Measurements from ENCODE around the gene RIPPLY1. TPM values are rescaled to one million over a fixed set of nuclear protein-coding genes. Genes with fewer than 3 reads are reported as not detected.

Gene RIPPLY1, protein sequence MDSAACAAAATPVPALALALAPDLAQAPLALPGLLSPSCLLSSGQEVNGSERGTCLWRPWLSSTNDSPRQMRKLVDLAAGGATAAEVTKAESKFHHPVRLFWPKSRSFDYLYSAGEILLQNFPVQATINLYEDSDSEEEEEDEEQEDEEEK
- total RNA-seq, result not detected
- total RNA-seq (2013), result not detected
- 0 to 0.07 (median 0) reads per million in 29 experiments for total RNA-seq

DNA sequence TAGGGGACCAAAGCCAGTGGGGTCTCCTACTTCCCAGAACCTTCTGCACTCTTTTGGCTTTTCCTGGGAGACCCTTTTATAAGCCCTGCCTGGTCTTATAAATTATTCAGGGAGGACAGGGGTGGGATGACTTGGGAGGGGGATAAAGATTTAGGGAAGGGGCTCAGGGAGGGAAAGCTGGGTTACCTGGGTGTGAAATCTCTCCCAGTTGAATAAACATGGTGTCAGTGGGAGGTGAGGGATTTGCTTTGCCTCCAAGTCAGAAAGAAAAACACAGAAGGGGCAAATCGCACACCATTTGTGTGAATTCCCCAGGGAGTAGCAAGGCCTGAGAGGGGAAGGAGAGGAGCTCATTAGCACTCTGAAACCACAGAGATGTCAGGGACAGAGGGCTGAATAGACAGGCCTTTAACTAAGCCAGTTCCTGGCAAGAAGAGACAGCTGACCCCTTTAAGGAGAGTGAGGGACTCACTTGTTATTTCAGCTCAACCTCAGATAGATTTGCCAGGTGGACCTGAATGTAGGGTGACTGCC, at the start of gene RIPPLY1:
Gene RIPPLY1, minus strand, starts transcription at position 51 of the 534 bp plus-strand sequence. CDS start 54 bp downstream, outside the sequence.
- WGBS (ENCODE audit: insufficient coverage), result 100% methylated on average over 1 of the region's 1 CpG
- ATAC-seq (replicated peaks in 1 of 4), result no peak
- H3K4me3 Mint-ChIP-seq, result no peak within 1 kb of the TSS
- Histone ChIP-seq H3K4me1 (ENCODE audit: control insufficient read depth in 1 of 2, extremely low read depth in 1 of 2, insufficient read depth in 2 of 2, low read length in 2 of 2) (no peaks in the 10 kb centered on the region), H3K27me3 (replicated peaks in 1 of 2; ENCODE audit: control insufficient read depth in 2 of 2, extremely low read depth in 1 of 2, insufficient read depth in 2 of 2, low read length in 1 of 2) (no peaks in the 10 kb centered on the region), H3K9me3 (no peaks in the 10 kb centered on the region), H3K36me3 (ENCODE audit: control insufficient read depth in 2 of 2, extremely low read depth in 1 of 2, insufficient read depth in 1 of 2, low read length in 1 of 2) (no peaks in the 10 kb centered on the region), H3K27ac (ENCODE audit: low read length) (no peak within 1 kb of the TSS), H3K4me3 (ENCODE audit: control insufficient read depth in 1 of 2, extremely low read depth in 1 of 2, low read length in 1 of 2) (no peak within 1 kb of the TSS)
- DNase-seq, result no peak
- ChIA-PET CTCF (interaction anchor here (0.7 to 1.0 kb wide), 3 partner anchors 9 to 29 kb away, joined by 3 to 4 read pairs (median 3); no protein-coding TSS in a partner anchor), POLR2A (no interaction called here)
- no peaks in the 10 kb centered on the region for H3K36me3 Mint-ChIP-seq
- H3K27ac Mint-ChIP-seq, result no peak within 1 kb of the TSS
- no peaks in the 10 kb centered on the region for H3K9me3 Mint-ChIP-seq
- H3K27me3 Mint-ChIP-seq, result peaks cover 0 to 3% of the 10 kb centered on the region in 2 donors
- H3K4me1 Mint-ChIP-seq, result no peaks in the 10 kb centered on the region

DNA sequence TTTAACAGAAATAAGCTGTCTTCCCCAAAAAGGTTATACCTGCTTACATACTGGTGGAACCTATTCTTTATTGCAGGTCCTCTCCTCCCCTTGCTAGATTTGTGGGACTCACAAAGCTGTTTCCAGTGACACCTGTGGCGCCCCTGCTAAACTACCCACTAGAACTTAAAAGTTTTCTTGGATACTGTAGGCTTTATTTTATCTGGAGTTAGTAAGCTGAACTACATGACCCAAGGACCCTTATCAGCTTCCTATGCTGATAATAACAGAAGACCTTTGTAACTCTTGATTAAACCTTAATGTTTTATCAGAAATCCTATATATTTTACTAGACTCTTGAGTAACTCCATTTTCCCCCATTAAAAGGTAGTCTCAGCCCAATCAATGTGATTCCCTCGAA, 49.4 kb upstream of the RIPPLY1 start:
- no CpG with 5 or more reads among the region's 2 CpGs for WGBS (ENCODE audit: insufficient coverage)
- H3K4me3 Mint-ChIP-seq, result no peak overlapping the region

DNA sequence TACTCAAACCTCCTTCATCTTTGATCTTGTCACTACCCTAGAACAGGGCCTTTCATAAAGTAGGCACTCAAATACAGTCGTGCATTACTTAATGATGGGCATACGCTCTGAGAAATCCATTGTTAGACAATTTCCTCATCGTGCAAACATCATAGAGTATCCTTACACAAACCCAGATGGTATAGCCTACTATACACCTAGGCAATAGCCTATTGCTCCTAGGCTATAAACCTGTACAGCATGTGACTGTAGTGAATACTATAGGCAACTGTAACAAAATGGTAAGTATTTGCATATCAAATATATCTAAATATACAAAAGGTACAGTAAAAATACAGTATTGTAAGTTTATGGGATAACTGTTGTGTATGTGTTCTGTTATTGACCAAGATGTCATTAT, 48.9 kb upstream of the RIPPLY1 start:
- Mint-ChIP-seq H3K4me3 (no peak overlapping the region), H3K27me3 (peaks cover 0 to 15% of the 10 kb centered on the region in 2 donors), H3K27ac (no peak overlapping the region), H3K9me3 (no peaks in the 10 kb centered on the region), H3K36me3 (peaks cover 18% of the 10 kb centered on the region), H3K4me1 (no peaks in the 10 kb centered on the region)
- WGBS (ENCODE audit: insufficient coverage), result no CpG with 5 or more reads among the region's 3 CpGs
- no peaks in the 10 kb centered on the region for H3K27me3 ChIP-seq (replicated peaks in 1 of 2; ENCODE audit: control insufficient read depth in 2 of 2, extremely low read depth in 1 of 2, insufficient read depth in 2 of 2, low read length in 1 of 2)
- H3K4me3 ChIP-seq (ENCODE audit: control insufficient read depth in 1 of 2, extremely low read depth in 1 of 2, low read length in 1 of 2), result no peak overlapping the region
- ATAC-seq (replicated peaks in 1 of 4) (no peak), DNase-seq (no peak)
- no peaks in the 10 kb centered on the region for H3K4me1 ChIP-seq (ENCODE audit: control insufficient read depth in 1 of 2, extremely low read depth in 1 of 2, insufficient read depth in 2 of 2, low read length in 2 of 2)
- CTCF ChIA-PET, result interaction anchor here in 1 of 2 donors (0.6 kb wide), 1 partner anchor 72 kb away, joined by 5 read pairs; no protein-coding TSS in a partner anchor
- no peaks in the 10 kb centered on the region for H3K9me3 ChIP-seq
- H3K27ac ChIP-seq (ENCODE audit: low read length), result no peak overlapping the region
- H3K36me3 ChIP-seq (ENCODE audit: control insufficient read depth in 2 of 2, extremely low read depth in 1 of 2, insufficient read depth in 1 of 2, low read length in 1 of 2), result peaks cover 0 to 2% of the 10 kb centered on the region in 2 donors
- POLR2A ChIA-PET, result no interaction called here

More for the DNA sequence above, 49.4 kb upstream of the RIPPLY1 start:
- CTCF ChIA-PET, result interaction anchor here in 1 of 2 donors (0.6 to 1.1 kb wide), 2 partner anchors 52 to 73 kb away, joined by 3 to 5 read pairs; no protein-coding TSS in a partner anchor
- no peaks in the 10 kb centered on the region for H3K4me1 Mint-ChIP-seq
- peaks cover 0 to 15% of the 10 kb centered on the region in 2 donors for H3K27me3 Mint-ChIP-seq
- Histone ChIP-seq H3K27ac (ENCODE audit: low read length) (no peak overlapping the region), H3K4me3 (ENCODE audit: control insufficient read depth in 1 of 2, extremely low read depth in 1 of 2, low read length in 1 of 2) (no peak overlapping the region), H3K27me3 (replicated peaks in 1 of 2; ENCODE audit: control insufficient read depth in 2 of 2, extremely low read depth in 1 of 2, insufficient read depth in 2 of 2, low read length in 1 of 2) (no peaks in the 10 kb centered on the region), H3K4me1 (ENCODE audit: control insufficient read depth in 1 of 2, extremely low read depth in 1 of 2, insufficient read depth in 2 of 2, low read length in 2 of 2) (no peaks in the 10 kb centered on the region), H3K9me3 (no peaks in the 10 kb centered on the region), H3K36me3 (ENCODE audit: control insufficient read depth in 2 of 2, extremely low read depth in 1 of 2, insufficient read depth in 1 of 2, low read length in 1 of 2) (peaks cover 0 to 2% of the 10 kb centered on the region in 2 donors)
- peaks cover 18% of the 10 kb centered on the region for H3K36me3 Mint-ChIP-seq
- no peaks in the 10 kb centered on the region for H3K9me3 Mint-ChIP-seq
- DNase-seq, result no peak
- H3K27ac Mint-ChIP-seq, result no peak overlapping the region
- ATAC-seq (replicated peaks in 1 of 4), result no peak
- POLR2A ChIA-PET, result no interaction called here

DNA sequence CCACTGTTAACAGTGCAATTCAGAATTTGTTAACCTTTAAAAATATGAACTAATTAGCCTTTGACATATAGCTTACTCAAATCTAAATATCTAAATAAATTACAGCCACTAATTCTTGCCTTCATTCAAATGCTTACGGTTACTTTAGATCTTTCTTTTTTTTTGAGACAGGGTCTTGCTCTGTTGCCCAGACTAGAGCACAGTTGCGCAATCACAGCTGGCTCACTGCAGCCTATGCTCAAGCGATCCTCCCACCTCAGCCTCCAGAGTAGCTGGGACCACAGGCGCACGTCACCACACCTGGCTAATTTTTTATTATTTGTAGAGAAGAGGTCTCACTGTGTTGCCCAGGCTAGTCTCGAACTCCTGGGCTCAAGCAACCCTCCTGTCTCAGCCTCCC, 48.1 kb upstream of the RIPPLY1 start:
- Histone ChIP-seq H3K27me3 (replicated peaks in 1 of 2; ENCODE audit: control insufficient read depth in 2 of 2, extremely low read depth in 1 of 2, insufficient read depth in 2 of 2, low read length in 1 of 2) (no peaks in the 10 kb centered on the region), H3K4me1 (ENCODE audit: control insufficient read depth in 1 of 2, extremely low read depth in 1 of 2, insufficient read depth in 2 of 2, low read length in 2 of 2) (no peaks in the 10 kb centered on the region), H3K4me3 (ENCODE audit: control insufficient read depth in 1 of 2, extremely low read depth in 1 of 2, low read length in 1 of 2) (no peak overlapping the region), H3K9me3 (no peaks in the 10 kb centered on the region), H3K36me3 (ENCODE audit: control insufficient read depth in 2 of 2, extremely low read depth in 1 of 2, insufficient read depth in 1 of 2, low read length in 1 of 2) (peaks cover 0 to under 1% of the 10 kb centered on the region in 2 donors), H3K27ac (ENCODE audit: low read length) (no peak overlapping the region)
- H3K4me1 Mint-ChIP-seq, result no peaks in the 10 kb centered on the region
- peaks cover 18% of the 10 kb centered on the region for H3K36me3 Mint-ChIP-seq
- peaks cover 0 to 15% of the 10 kb centered on the region in 2 donors for H3K27me3 Mint-ChIP-seq
- H3K27ac Mint-ChIP-seq, result no peak overlapping the region
- H3K4me3 Mint-ChIP-seq, result no peak overlapping the region
- no peaks in the 10 kb centered on the region for H3K9me3 Mint-ChIP-seq
- ATAC-seq (replicated peaks in 1 of 4) (no peak), DNase-seq (no peak)
- CTCF ChIA-PET, result interaction anchor here in 1 of 2 donors (0.6 kb wide), 1 partner anchor 10 kb away, joined by 5 read pairs; no protein-coding TSS in a partner anchor
- 100% methylated on average over 1 of the region's 6 CpGs for WGBS (ENCODE audit: insufficient coverage)
- POLR2A ChIA-PET, result no interaction called here

DNA sequence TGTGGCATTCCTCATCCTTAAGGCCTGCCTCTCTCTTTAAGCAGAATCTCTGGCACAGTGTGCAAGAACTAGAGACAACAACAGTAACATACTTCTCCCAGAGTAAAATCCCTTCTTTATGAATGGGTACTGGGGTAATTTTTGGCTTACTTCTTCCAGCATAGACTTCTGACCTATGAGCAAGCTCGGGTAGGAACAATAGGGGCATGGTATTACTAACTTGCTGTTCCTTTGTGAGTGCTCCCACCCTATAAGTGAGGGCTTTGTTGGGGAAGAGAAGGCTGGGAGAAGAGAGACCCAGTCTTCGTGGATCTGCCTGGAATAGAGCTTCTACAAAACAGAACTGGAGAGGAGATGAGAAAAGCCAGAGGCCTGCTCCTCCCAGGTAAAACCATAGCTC, 47.2 kb upstream of the RIPPLY1 start:
- ChIA-PET POLR2A (no interaction called here), CTCF (no interaction called here)
- H3K4me1 Mint-ChIP-seq, result no peaks in the 10 kb centered on the region

DNA sequence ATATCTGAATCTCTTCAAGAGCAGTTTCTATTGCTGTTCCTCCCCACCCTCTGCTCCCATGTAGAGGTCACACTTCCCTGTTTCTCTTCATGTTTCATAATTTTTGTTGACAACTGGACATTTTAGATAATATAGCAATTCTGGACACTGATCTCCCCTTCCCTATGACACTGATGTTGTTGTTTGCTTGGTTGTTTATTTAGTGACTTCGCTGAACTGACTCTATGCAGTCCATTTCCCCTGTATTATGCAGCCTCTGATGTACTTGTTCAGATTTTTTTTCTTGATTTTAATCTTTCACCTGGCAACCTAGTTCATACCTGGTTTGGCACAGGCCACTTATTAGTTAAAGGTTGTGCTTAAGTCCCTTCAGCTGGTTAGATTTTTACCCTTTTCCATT, 46.2 kb upstream of the RIPPLY1 start:
- DNase-seq, result no peak
- Histone ChIP-seq H3K27ac (ENCODE audit: low read length) (no peak overlapping the region), H3K4me3 (ENCODE audit: control insufficient read depth in 1 of 2, extremely low read depth in 1 of 2, low read length in 1 of 2) (no peak overlapping the region), H3K4me1 (ENCODE audit: control insufficient read depth in 1 of 2, extremely low read depth in 1 of 2, insufficient read depth in 2 of 2, low read length in 2 of 2) (no peaks in the 10 kb centered on the region), H3K27me3 (replicated peaks in 1 of 2; ENCODE audit: control insufficient read depth in 2 of 2, extremely low read depth in 1 of 2, insufficient read depth in 2 of 2, low read length in 1 of 2) (no peaks in the 10 kb centered on the region), H3K9me3 (no peaks in the 10 kb centered on the region), H3K36me3 (ENCODE audit: control insufficient read depth in 2 of 2, extremely low read depth in 1 of 2, insufficient read depth in 1 of 2, low read length in 1 of 2) (no peaks in the 10 kb centered on the region)
- no peak overlapping the region for H3K4me3 Mint-ChIP-seq
- H3K9me3 Mint-ChIP-seq, result no peaks in the 10 kb centered on the region
- H3K4me1 Mint-ChIP-seq, result no peaks in the 10 kb centered on the region
- CTCF ChIA-PET, result interaction anchor here in 1 of 2 donors (0.6 kb wide), 1 partner anchor 51 kb away, joined by 7 read pairs; no protein-coding TSS in a partner anchor
- H3K36me3 Mint-ChIP-seq, result peaks cover 12% of the 10 kb centered on the region
- whole genome bisulfite sequencing (ENCODE audit: insufficient coverage), result no CpG with 5 or more reads among the region's 1 CpG
- H3K27ac Mint-ChIP-seq, result no peak overlapping the region
- no peak for ATAC-seq (replicated peaks in 1 of 4)
- POLR2A ChIA-PET, result no interaction called here
- peaks cover 0 to 14% of the 10 kb centered on the region in 2 donors for H3K27me3 Mint-ChIP-seq

More for the DNA sequence above, 47.2 kb upstream of the RIPPLY1 start:
- Histone ChIP-seq H3K4me1 (ENCODE audit: control insufficient read depth in 1 of 2, extremely low read depth in 1 of 2, insufficient read depth in 2 of 2, low read length in 2 of 2) (no peaks in the 10 kb centered on the region), H3K27ac (ENCODE audit: low read length) (no peak overlapping the region), H3K36me3 (ENCODE audit: control insufficient read depth in 2 of 2, extremely low read depth in 1 of 2, insufficient read depth in 1 of 2, low read length in 1 of 2) (no peaks in the 10 kb centered on the region), H3K4me3 (ENCODE audit: control insufficient read depth in 1 of 2, extremely low read depth in 1 of 2, low read length in 1 of 2) (no peak overlapping the region), H3K9me3 (no peaks in the 10 kb centered on the region), H3K27me3 (replicated peaks in 1 of 2; ENCODE audit: control insufficient read depth in 2 of 2, extremely low read depth in 1 of 2, insufficient read depth in 2 of 2, low read length in 1 of 2) (no peaks in the 10 kb centered on the region)
- H3K4me3 Mint-ChIP-seq, result no peak overlapping the region
- DNase-seq, result no peak
- peaks cover 0 to 11% of the 10 kb centered on the region in 2 donors for H3K27me3 Mint-ChIP-seq
- H3K36me3 Mint-ChIP-seq, result peaks cover 14% of the 10 kb centered on the region
- ATAC-seq (replicated peaks in 1 of 4), result no peak
- no CpG with 5 or more reads among the region's 2 CpGs for WGBS (ENCODE audit: insufficient coverage)
- no peak overlapping the region for H3K27ac Mint-ChIP-seq
- no peaks in the 10 kb centered on the region for H3K9me3 Mint-ChIP-seq
